HG02623 (cell line): Measurements from ENCODE around the gene KLF13.
"Not testable (repeated sequence)": the region's sequence is repeated elsewhere in the genome, so short reads cannot be mapped to it uniquely, and the experiment has no call there.

Source experiments
- ATAC-seq: cut with Tn5 transposase; IDR thresholded peaks from one replicate; pipeline ENCODE4 v1.9.1; 2021; ENCODE audit warnings: moderate library complexity; ENCODE audit not compliant: unreplicated experiment

Gene KLF13

GRCh38 chr15:31344823-31345605 lies 18.4 kb downstream of the KLF13 start:
- ATAC-seq = peak; percentile 32

GRCh38 chr15:31345606-31346366 lies 19.2 kb downstream of the KLF13 start:
- ATAC-seq = peak; percentile 30

- peak; percentile 42 for ATAC-seq
These were observed 19.9 kb downstream of the KLF13 start for GRCh38 chr15:31346367-31347066.

DNA sequence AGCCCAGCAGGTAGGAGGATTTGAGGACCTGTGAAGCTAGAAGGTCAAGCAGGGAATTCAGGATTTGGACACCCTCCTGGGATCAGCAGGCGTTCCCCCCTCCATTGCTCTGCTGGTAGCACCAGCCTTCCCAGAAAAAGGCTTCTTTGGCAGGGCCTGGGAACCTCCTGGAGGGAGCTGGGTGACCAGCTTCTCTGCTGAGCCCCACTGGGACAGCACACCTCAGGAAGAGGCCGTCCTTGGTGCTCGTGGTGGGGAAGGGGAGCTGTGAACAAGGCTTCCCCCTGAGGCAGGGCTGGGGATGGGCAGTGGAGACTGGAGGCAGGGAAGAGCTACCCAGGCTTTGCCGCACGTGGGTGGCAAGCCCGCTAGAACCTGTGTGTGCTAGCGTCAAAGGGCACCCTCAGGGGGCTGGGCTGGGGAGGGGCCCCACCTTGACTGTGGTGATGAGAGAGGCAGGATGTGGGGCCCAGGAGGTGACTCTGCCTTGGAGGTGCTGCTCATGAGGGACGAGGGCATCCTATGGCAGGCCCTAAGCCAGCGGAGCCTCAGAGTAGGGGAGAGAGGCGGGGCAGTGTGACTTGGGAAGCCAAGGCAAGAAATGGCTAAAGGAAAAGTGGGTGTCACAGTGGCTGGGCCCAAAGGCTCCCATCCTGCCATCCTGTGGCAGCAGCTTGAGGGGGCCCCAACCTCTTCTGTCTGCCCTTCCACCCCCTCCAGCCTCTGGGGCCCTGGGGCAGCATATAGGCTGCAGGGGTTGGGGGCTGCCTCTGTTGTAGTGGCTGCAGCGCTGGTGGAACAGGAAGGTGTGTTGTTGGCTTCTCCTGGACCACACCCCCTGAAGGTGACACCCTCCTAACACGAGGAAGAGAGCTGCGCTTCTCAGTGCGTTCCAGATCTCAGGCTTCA lies 20.7 kb downstream of the KLF13 start:
- no peak for ATAC-seq

DNA sequence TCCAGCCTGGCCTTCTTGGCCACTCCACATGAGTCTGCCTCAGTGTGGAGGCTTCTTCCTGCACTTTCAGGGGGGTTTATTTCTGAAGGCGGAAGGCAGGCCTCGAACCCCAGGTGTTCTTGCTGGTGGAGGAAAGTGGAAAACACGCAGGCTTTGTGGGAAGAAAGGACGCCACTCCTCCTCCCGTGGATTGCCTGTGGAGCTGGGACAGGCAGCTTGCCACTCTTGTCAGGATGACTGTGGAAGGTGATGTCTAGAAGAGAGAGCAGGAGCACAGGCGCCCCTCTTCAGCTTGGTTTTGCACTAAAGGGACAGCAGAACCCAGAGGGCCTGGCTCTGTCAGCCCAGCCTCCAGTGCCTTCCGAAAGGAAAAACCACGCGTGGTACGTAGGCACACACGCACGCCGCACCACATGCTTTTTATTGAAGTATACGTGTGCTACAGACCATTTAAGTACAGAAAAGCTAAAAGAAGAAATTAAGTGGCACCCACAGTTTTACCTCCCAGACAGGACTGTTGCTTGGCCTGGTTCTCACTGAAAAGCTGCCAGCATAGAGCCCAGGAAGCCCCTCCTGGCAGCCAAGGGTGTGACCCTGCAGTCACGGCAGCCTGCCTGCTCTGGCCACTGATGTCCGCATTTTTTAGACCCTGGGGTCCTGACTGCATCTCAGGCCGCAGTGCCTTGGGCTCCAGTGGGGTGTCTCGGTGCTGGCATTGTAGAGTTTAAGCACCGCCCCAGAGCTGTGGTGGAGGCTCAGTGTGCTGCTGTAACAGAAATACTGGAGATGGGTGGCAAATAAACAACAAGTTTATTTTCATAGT lies 21.6 kb downstream of the KLF13 start:
- no peak for ATAC-seq

GRCh38 chr15:31349233-31350141 lies 22.9 kb downstream of the KLF13 start:
- ATAC-seq = no peak

DNA sequence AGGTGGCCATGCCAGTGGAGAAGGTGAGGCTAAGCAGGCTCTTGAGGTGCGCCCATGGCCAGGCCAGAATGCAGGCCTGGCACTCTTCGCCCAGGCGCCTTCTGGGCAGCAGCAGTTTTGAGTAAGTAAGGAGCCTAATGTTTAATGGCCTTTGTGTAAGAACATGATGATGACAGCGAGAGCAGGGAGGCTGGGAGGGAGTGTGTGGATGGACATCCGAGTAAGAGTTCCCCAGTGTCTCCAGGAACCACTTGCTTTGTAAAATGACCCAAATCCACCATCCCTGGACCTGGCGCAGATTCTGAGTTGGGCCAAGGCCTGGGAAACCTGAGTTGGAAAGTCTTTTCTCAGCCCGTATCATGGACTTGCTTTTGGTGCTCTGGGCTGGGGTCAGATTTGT lies 24.1 kb downstream of the KLF13 start:
- ATAC-seq = no peak

DNA sequence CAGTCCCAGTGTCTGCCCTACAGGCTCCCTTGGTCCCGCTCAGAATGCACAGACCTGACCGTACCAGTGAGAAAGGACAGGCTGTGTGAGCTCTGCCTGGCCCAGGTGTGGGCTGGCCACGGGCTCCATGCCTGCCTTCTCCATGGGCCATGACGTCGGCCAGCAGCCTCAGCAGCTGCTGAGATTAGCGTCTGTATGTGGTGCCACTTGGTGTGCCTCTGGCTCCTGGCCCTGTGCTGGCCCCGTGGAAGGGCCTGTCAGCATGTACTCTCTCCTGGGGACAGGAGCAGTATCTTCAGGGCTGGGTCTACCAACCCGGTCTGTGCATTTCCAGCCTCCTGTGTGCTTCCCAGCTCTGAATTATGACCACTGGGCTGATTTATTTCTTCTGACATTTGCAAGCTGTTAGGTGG lies 25.7 kb downstream of the KLF13 start:
- ATAC-seq = no peak

GRCh38 chr15:31352911-31353811 lies 26.5 kb downstream of the KLF13 start:
- ATAC-seq = peak; percentile 65

- no peak for ATAC-seq
These were observed 27.3 kb downstream of the KLF13 start for GRCh38 chr15:31353931-31354330.

GRCh38 chr15:31356097-31356496 lies 29.5 kb downstream of the KLF13 start:
- ATAC-seq = not testable (repeated sequence)

DNA sequence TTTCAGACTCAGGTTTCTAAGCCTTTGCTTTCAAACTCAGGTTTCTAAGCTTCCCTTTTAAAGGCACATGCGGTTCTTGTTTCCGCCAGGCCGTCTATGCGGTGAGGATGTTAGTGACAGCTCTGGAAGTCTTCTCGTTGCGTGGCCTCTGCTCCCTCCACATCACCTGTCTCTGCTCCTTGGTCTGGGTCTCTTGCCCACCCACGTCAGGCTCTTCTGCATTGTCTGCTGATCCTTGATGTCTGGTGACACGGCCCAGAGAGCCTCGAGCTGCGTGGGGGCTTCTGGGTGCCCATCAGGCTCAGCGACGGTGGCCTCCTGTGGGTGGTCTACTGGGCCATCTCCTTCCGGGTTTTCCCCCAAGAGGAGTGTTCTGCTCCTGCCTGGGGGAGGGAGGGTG lies 30.5 kb downstream of the KLF13 start:
- no peak for ATAC-seq

DNA sequence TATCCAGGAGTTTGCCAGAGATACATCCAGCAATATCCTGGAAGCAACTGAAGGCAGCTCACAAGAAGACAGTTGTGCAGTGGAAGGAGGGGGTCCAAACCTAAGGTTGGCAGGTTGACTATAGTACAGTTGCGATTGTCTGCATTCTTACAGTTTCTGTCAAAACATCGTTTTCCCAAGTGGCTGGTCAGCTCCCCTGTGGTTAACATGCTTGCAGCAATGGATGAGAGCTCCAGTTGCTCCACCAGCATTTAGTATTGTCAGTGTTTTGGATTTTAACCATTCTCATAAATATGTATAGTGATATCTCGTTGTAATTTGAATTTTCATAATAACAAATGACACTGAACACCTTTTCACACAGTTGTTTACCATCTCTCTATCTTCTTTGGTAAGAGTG lies 31.5 kb downstream of the KLF13 start:
- no peak for ATAC-seq

GRCh38 chr15:31358957-31359701 lies 32.5 kb downstream of the KLF13 start:
- ATAC-seq = no peak

GRCh38 chr15:31359702-31360111 lies 33.1 kb downstream of the KLF13 start:
- ATAC-seq = no peak

DNA sequence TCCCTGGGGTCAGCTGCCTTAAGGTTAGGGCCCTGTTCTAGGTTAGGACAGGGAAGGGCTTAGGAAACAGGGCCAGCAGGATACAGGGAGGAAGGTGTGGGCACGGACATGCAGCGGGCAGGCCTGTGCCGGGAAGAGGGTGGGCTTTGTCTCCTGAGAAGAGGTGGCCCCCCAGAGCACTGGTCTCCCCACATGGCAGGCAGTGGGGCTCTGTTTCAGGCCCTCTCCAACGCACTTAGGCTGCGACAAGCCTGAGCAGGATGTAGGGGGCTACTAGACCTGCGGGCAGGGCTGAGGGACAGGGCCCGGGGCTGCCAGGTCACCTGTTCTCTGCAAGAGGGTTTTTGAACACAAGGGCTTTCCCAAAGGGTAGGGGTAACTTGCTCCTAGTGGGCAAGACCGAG lies 33.5 kb downstream of the KLF13 start:
- no peak for ATAC-seq
